ENCODE measurements around the gene PCDHGA3. TPM values are rescaled to one million over a fixed set of nuclear protein-coding genes. Genes with fewer than 3 reads are reported as not detected.
"Not testable (repeated sequence)": the region's sequence is repeated elsewhere in the genome, so short reads cannot be mapped to it uniquely, and the experiment has no call there.

Gene PCDHGA3
- total and polyA plus RNA-seq, 9 of the 15 experiments (the other 6 are each of a cell fraction or from before 2014, with no cell fraction given): 0.13 to 0.28 (median 0.18) TPM; not detected in 2

DNA sequence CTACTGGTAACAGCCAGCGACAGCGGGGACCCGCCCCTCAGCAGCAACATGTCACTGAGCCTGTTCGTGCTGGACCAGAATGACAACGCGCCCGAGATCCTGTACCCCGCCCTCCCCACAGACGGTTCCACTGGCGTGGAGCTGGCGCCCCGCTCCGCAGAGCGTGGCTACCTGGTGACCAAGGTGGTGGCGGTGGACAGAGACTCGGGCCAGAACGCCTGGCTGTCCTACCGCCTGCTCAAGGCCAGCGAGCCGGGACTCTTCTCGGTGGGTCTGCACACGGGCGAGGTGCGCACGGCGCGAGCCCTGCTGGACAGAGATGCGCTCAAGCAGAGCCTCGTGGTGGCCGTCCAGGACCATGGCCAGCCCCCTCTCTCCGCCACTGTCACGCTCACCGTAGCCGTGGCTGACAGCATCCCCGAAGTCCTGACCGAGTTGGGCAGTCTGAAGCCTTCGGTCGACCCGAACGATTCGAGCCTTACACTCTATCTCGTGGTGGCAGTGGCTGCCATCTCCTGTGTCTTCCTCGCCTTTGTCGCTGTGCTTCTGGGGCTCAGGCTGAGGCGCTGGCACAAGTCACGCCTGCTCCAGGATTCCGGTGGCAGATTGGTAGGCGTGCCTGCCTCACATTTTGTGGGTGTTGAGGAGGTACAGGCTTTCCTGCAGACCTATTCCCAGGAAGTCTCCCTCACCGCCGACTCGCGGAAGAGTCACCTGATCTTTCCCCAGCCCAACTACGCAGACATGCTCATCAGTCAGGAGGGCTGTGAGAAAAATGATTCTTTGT lies 51.0 kb downstream of the PCDHGA3 start:
- TF ChIP-seq, protein P1, sequence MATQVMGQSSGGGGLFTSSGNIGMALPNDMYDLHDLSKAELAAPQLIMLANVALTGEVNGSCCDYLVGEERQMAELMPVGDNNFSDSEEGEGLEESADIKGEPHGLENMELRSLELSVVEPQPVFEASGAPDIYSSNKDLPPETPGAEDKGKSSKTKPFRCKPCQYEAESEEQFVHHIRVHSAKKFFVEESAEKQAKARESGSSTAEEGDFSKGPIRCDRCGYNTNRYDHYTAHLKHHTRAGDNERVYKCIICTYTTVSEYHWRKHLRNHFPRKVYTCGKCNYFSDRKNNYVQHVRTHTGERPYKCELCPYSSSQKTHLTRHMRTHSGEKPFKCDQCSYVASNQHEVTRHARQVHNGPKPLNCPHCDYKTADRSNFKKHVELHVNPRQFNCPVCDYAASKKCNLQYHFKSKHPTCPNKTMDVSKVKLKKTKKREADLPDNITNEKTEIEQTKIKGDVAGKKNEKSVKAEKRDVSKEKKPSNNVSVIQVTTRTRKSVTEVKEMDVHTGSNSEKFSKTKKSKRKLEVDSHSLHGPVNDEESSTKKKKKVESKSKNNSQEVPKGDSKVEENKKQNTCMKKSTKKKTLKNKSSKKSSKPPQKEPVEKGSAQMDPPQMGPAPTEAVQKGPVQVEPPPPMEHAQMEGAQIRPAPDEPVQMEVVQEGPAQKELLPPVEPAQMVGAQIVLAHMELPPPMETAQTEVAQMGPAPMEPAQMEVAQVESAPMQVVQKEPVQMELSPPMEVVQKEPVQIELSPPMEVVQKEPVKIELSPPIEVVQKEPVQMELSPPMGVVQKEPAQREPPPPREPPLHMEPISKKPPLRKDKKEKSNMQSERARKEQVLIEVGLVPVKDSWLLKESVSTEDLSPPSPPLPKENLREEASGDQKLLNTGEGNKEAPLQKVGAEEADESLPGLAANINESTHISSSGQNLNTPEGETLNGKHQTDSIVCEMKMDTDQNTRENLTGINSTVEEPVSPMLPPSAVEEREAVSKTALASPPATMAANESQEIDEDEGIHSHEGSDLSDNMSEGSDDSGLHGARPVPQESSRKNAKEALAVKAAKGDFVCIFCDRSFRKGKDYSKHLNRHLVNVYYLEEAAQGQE (IDR thresholded peaks at IDR 0.05; ENCODE audit: borderline replicate concordance): peak; percentile 31; the same call in 1 of the 2 replicates
- TF ChIP-seq, protein P1 (CRISPR knock-in tag; IDR thresholded peaks at IDR 0.05; ENCODE audit: low read depth): not testable (repeated sequence)
- H3K27ac ChIP-seq (ENCODE audit: extremely low read depth, low read depth, low read length); H2AFZ ChIP-seq (ENCODE audit: low read depth, low read length); DNase-seq (ENCODE audit: extremely low read depth in 1 of 4, low spot score in 3 of 4); POLR2A ChIA-PET; FAIRE-seq; ATAC-seq; H3K79me2 ChIP-seq (ENCODE audit: control insufficient read depth, insufficient read depth, low read length); H4K20me1 ChIP-seq (replicated peaks; ENCODE audit: control insufficient read depth, insufficient read depth, low read length); CTCF ChIA-PET (ENCODE audit: low intra/inter-chr PET ratio); BruUV-seq (replicated peaks); H3K36me3 ChIP-seq (ENCODE audit: control insufficient read depth, insufficient read depth, low read length); H3K4me3 ChIP-seq; in situ Hi-C loops (cut with MboI); H3K4me2 ChIP-seq (ENCODE audit: insufficient read depth, low read length); H3K9me1 ChIP-seq (ENCODE audit: control insufficient read depth, insufficient read depth, low read length); H3K9ac ChIP-seq (ENCODE audit: insufficient read depth in 1 of 2, low read depth in 2 of 2, low read length in 2 of 2); H3K9me3 ChIP-seq (replicated peaks; ENCODE audit: control insufficient read depth, insufficient read depth, low read depth, low read length); intact Hi-C loops (cut with micrococcal nuclease): not testable (repeated sequence)
- 11% methylated on average over 34 of the region's 53 CpGs for WGBS (ENCODE audit: insufficient coverage, low coverage, missing lambda C conversion rate)
- H3K27me3 ChIP-seq (ENCODE audit: control insufficient read depth in 2 of 2, insufficient read depth in 2 of 2, low read length in 2 of 2): peaks cover 0 to 26% of the 10 kb centered on the region in 2 experiments; a peak in 3 of 5 replicates
- peaks cover 0 to 14% of the 10 kb centered on the region in 2 experiments; a peak in 1 of 5 replicates for H3K4me1 ChIP-seq (replicated peaks in 1 of 2; ENCODE audit: control insufficient read depth in 2 of 2, insufficient read depth in 2 of 2, low read length in 2 of 2)

Other genes with a start within 250 kb of the PCDHGA3 start
Only the 7 nearest of the 38 such genes appear.
- 70.6 and 72.2 TPM in 2 replicates for gene TAF7, start 23.0 kb upstream of the PCDHGA3 start, total RNA-seq (2014; rRNA removed)
- gene TAF7, start 23.0 kb upstream of the PCDHGA3 start, total RNA-seq (2014; rRNA removed; fragmentation: Illumina TruSeq; extraction: Trizol): 92.0 and 105 TPM in 2 replicates
- 63.1 and 66.0 TPM in 2 replicates for gene TAF7, start 23.0 kb upstream of the PCDHGA3 start, total RNA-seq (2015; rRNA removed; fragmentation: Illumina TruSeq; extraction: Trizol)
- 71.2 and 73.3 TPM in 2 replicates for gene TAF7, start 23.0 kb upstream of the PCDHGA3 start, total RNA-seq (2021)
- 60.5 and 116 TPM in 2 replicates for gene TAF7, start 23.0 kb upstream of the PCDHGA3 start, polyA plus RNA-seq (2011; rRNA removed)
- 88.5 and 93.5 TPM in 2 replicates for gene TAF7, start 23.0 kb upstream of the PCDHGA3 start, polyA plus RNA-seq (2014; fragmentation: Illumina TruSeq; extraction: Trizol)
- gene TAF7, start 23.0 kb upstream of the PCDHGA3 start, polyA plus RNA-seq (2014; fragmentation: Nextera tagmentation; extraction: Ambion mirVana): 10 to 100 TPM; 51.6 to 68.8 TPM
- gene TAF7, start 23.0 kb upstream of the PCDHGA3 start, polyA plus RNA-seq (2014; rRNA removed): 105 and 109 TPM in 2 replicates
- 0.12 and 0.14 TPM in 2 replicates for gene PCDHGA1, start 13.3 kb upstream of the PCDHGA3 start, total RNA-seq (2014; rRNA removed)
- gene PCDHGA1, start 13.3 kb upstream of the PCDHGA3 start, total RNA-seq (2014; rRNA removed; fragmentation: Illumina TruSeq; extraction: Trizol): 0.13 and 0.18 TPM in 2 replicates
- 0.15 and 0.18 TPM in 2 replicates for gene PCDHGA1, start 13.3 kb upstream of the PCDHGA3 start, total RNA-seq (2015; rRNA removed; fragmentation: Illumina TruSeq; extraction: Trizol)
- gene PCDHGA1, start 13.3 kb upstream of the PCDHGA3 start, total RNA-seq (2021): 0.16 and 0.20 TPM in 2 replicates
- gene PCDHGA1, start 13.3 kb upstream of the PCDHGA3 start, polyA plus RNA-seq (2011; rRNA removed): 0.08 and 0.26 TPM in 2 replicates
- 0.12 and 0.21 TPM in 2 replicates for gene PCDHGA1, start 13.3 kb upstream of the PCDHGA3 start, polyA plus RNA-seq (2014; fragmentation: Illumina TruSeq; extraction: Trizol)
- gene PCDHGA1, start 13.3 kb upstream of the PCDHGA3 start, polyA plus RNA-seq (2014; fragmentation: Nextera tagmentation; extraction: Ambion mirVana): not detected
- 0.05 and 0.24 TPM in 2 replicates for gene PCDHGA1, start 13.3 kb upstream of the PCDHGA3 start, polyA plus RNA-seq (2014; rRNA removed)
- gene PCDHGA2, start 5.1 kb upstream of the PCDHGA3 start, total RNA-seq (2014; rRNA removed): 0.08 and 0.23 TPM in 2 replicates
- 0.03 and 0.07 TPM in 2 replicates for gene PCDHGA2, start 5.1 kb upstream of the PCDHGA3 start, total RNA-seq (2014; rRNA removed; fragmentation: Illumina TruSeq; extraction: Trizol)
- 0.07 and 0.08 TPM in 2 replicates for gene PCDHGA2, start 5.1 kb upstream of the PCDHGA3 start, total RNA-seq (2015; rRNA removed; fragmentation: Illumina TruSeq; extraction: Trizol)
- gene PCDHGA2, start 5.1 kb upstream of the PCDHGA3 start, total RNA-seq (2021): 0.18 and 0.27 TPM in 2 replicates
- 0.03 and 0.10 TPM in 2 replicates for gene PCDHGA2, start 5.1 kb upstream of the PCDHGA3 start, polyA plus RNA-seq (2011; rRNA removed)
- gene PCDHGA2, start 5.1 kb upstream of the PCDHGA3 start, polyA plus RNA-seq (2014; fragmentation: Illumina TruSeq; extraction: Trizol): 0.12 and 0.15 TPM in 2 replicates
- not detected for gene PCDHGA2, start 5.1 kb upstream of the PCDHGA3 start, polyA plus RNA-seq (2014; fragmentation: Nextera tagmentation; extraction: Ambion mirVana)
- 0.18 and 0.27 TPM in 2 replicates for gene PCDHGA2, start 5.1 kb upstream of the PCDHGA3 start, polyA plus RNA-seq (2014; rRNA removed)
- 0.12 and 0.14 TPM in 2 replicates for gene PCDHGB1, start 6.3 kb downstream of the PCDHGA3 start, total RNA-seq (2014; rRNA removed)
- 0.11 and 0.16 TPM in 2 replicates for gene PCDHGB1, start 6.3 kb downstream of the PCDHGA3 start, total RNA-seq (2014; rRNA removed; fragmentation: Illumina TruSeq; extraction: Trizol)
- gene PCDHGB1, start 6.3 kb downstream of the PCDHGA3 start, total RNA-seq (2015; rRNA removed; fragmentation: Illumina TruSeq; extraction: Trizol): 0.07 and 0.19 TPM in 2 replicates
- 0.07 and 0.29 TPM in 2 replicates for gene PCDHGB1, start 6.3 kb downstream of the PCDHGA3 start, total RNA-seq (2021)
- gene PCDHGB1, start 6.3 kb downstream of the PCDHGA3 start, polyA plus RNA-seq (2011; rRNA removed): 0.05 and 0.20 TPM in 2 replicates
- gene PCDHGB1, start 6.3 kb downstream of the PCDHGA3 start, polyA plus RNA-seq (2014; fragmentation: Illumina TruSeq; extraction: Trizol): 0.06 and 0.11 TPM in 2 replicates
- gene PCDHGB1, start 6.3 kb downstream of the PCDHGA3 start, polyA plus RNA-seq (2014; fragmentation: Nextera tagmentation; extraction: Ambion mirVana): not detected
- gene PCDHGB1, start 6.3 kb downstream of the PCDHGA3 start, polyA plus RNA-seq (2014; rRNA removed): 0.07 TPM in 2 replicates
- 0.20 and 0.36 TPM in 2 replicates for gene PCDHGA4, start 11.2 kb downstream of the PCDHGA3 start, total RNA-seq (2014; rRNA removed)
- gene PCDHGA4, start 11.2 kb downstream of the PCDHGA3 start, total RNA-seq (2014; rRNA removed; fragmentation: Illumina TruSeq; extraction: Trizol): 0.18 and 0.32 TPM in 2 replicates
- gene PCDHGA4, start 11.2 kb downstream of the PCDHGA3 start, total RNA-seq (2015; rRNA removed; fragmentation: Illumina TruSeq; extraction: Trizol): 0.26 and 0.40 TPM in 2 replicates
- gene PCDHGA4, start 11.2 kb downstream of the PCDHGA3 start, total RNA-seq (2021): 0.27 and 0.40 TPM in 2 replicates
- gene PCDHGA4, start 11.2 kb downstream of the PCDHGA3 start, polyA plus RNA-seq (2011; rRNA removed): 0.16 and 0.17 TPM in 2 replicates
- gene PCDHGA4, start 11.2 kb downstream of the PCDHGA3 start, polyA plus RNA-seq (2014; fragmentation: Illumina TruSeq; extraction: Trizol): 0.21 and 0.39 TPM in 2 replicates
- not detected for gene PCDHGA4, start 11.2 kb downstream of the PCDHGA3 start, polyA plus RNA-seq (2014; fragmentation: Nextera tagmentation; extraction: Ambion mirVana)
- 0.09 and 0.12 TPM in 2 replicates for gene PCDHGA4, start 11.2 kb downstream of the PCDHGA3 start, polyA plus RNA-seq (2014; rRNA removed)
- 0.14 and 0.20 TPM in 2 replicates for gene PCDHGB2, start 16.2 kb downstream of the PCDHGA3 start, total RNA-seq (2014; rRNA removed)
- 0.22 and 0.29 TPM in 2 replicates for gene PCDHGB2, start 16.2 kb downstream of the PCDHGA3 start, total RNA-seq (2014; rRNA removed; fragmentation: Illumina TruSeq; extraction: Trizol)
- 0.30 and 0.54 TPM in 2 replicates for gene PCDHGB2, start 16.2 kb downstream of the PCDHGA3 start, total RNA-seq (2015; rRNA removed; fragmentation: Illumina TruSeq; extraction: Trizol)
- 0.36 and 0.42 TPM in 2 replicates for gene PCDHGB2, start 16.2 kb downstream of the PCDHGA3 start, total RNA-seq (2021)
- gene PCDHGB2, start 16.2 kb downstream of the PCDHGA3 start, polyA plus RNA-seq (2011; rRNA removed): 0.12 and 0.33 TPM in 2 replicates
- 0.24 and 0.28 TPM in 2 replicates for gene PCDHGB2, start 16.2 kb downstream of the PCDHGA3 start, polyA plus RNA-seq (2014; fragmentation: Illumina TruSeq; extraction: Trizol)
- under 1 TPM in 1 of 2 experiments, not detected in 1; 0.06 TPM for gene PCDHGB2, start 16.2 kb downstream of the PCDHGA3 start, polyA plus RNA-seq (2014; fragmentation: Nextera tagmentation; extraction: Ambion mirVana)
- gene PCDHGB2, start 16.2 kb downstream of the PCDHGA3 start, polyA plus RNA-seq (2014; rRNA removed): 0.24 and 0.29 TPM in 2 replicates
- 0.09 and 0.16 TPM in 2 replicates for gene PCDHGA5, start 20.3 kb downstream of the PCDHGA3 start, total RNA-seq (2014; rRNA removed)
- gene PCDHGA5, start 20.3 kb downstream of the PCDHGA3 start, total RNA-seq (2014; rRNA removed; fragmentation: Illumina TruSeq; extraction: Trizol): 0.11 and 0.13 TPM in 2 replicates
- gene PCDHGA5, start 20.3 kb downstream of the PCDHGA3 start, total RNA-seq (2015; rRNA removed; fragmentation: Illumina TruSeq; extraction: Trizol): 0.14 and 0.15 TPM in 2 replicates
- 0.13 and 0.18 TPM in 2 replicates for gene PCDHGA5, start 20.3 kb downstream of the PCDHGA3 start, total RNA-seq (2021)
- gene PCDHGA5, start 20.3 kb downstream of the PCDHGA3 start, polyA plus RNA-seq (2011; rRNA removed): 0.08 and 0.14 TPM in 2 replicates
- 0.07 and 0.13 TPM in 2 replicates for gene PCDHGA5, start 20.3 kb downstream of the PCDHGA3 start, polyA plus RNA-seq (2014; fragmentation: Illumina TruSeq; extraction: Trizol)
- under 1 TPM in 1 of 2 experiments, not detected in 1; 0.01 TPM for gene PCDHGA5, start 20.3 kb downstream of the PCDHGA3 start, polyA plus RNA-seq (2014; fragmentation: Nextera tagmentation; extraction: Ambion mirVana)
- 0.03 and 0.13 TPM in 2 replicates for gene PCDHGA5, start 20.3 kb downstream of the PCDHGA3 start, polyA plus RNA-seq (2014; rRNA removed)